HepG2 (cell line): Measurements from ENCODE around the gene GRM5. TPM values are rescaled to one million over a fixed set of nuclear protein-coding genes. Genes with fewer than 3 reads are reported as not detected.

ENCODE experiments used
- ATAC-seq: fragments of 200-7000 bp; cut with Tn5 transposase; 3 replicates; pipeline ENCODE4 v1.9.1; 2020; ENCODE audit warnings: mild to moderate bottlenecking, moderate library complexity
- BruUV-seq: library from RNA; stranded (reverse); fragments of 400-500 nt; replicated peaks from 2 replicates; lab custom pipeline; 2021; lab: Mats Ljungman, UMichigan
- CTCF ChIA-PET: fragments of 300-600 bp; formaldehyde crosslinking; extraction: SDS; loops from one replicate; lab custom pipeline; 2021; ENCODE audit warnings: low total read pairs, inconsistent platforms, low intra/inter-chr PET ratio; lab: Yijun Ruan, JAX
- POLR2A ChIA-PET: fragments of 350-600 bp; sonication (Branson Sonifier 250); formaldehyde crosslinking; loops from one replicate; lab custom pipeline; 2020; ENCODE audit warnings: antibody characterized with exemption, inconsistent platforms; lab: Yijun Ruan, JAX
- DNase-seq: peaks from one replicate; pipeline ENCODE4 v3.0.0-alpha.2; 2015; ENCODE audit warnings: low spot score
- FAIRE-seq: peaks from 3 replicates; lab custom pipeline; 2011; peaks lifted over from hg19 to GRCh38; lab: Jason Lieb, UNC
- H2AFZ ChIP-seq: one replicate; pipeline ENCODE4 v1.6.1; 2011; ENCODE audit warnings: low read length, inconsistent platforms
- H3K27ac ChIP-seq: fragments of 300-600 bp; 3 replicates; pipeline ENCODE4 v1.8.0; 2011; ENCODE audit warnings: mixed run types, mild to moderate bottlenecking, mixed read lengths, low read length, inconsistent platforms; ENCODE audit not compliant: insufficient read depth; ENCODE audit errors: extremely low read length
- H3K27me3 ChIP-seq, 2 experiments: fragments of 200-600 bp in 1 of 2; 2 replicates in 1 of 2; 3 replicates in 1 of 2; pipeline versions ENCODE4 v1.6.0 to v1.8.0; 2011; ENCODE audit warnings: low read length in 2 of 2, mild to moderate bottlenecking in 2 of 2, moderate library complexity in 2 of 2, inconsistent platforms in 1 of 2; ENCODE audit not compliant: insufficient read depth in 2 of 2, control insufficient read depth in 1 of 2
- H3K36me3 ChIP-seq, 2 experiments: fragments of 200-600 bp in 1 of 2; replicated peaks in 1 of 2; 2 replicates in 1 of 2; 3 replicates in 1 of 2; pipeline versions ENCODE4 v1.5.1 to v1.8.0; 2011; ENCODE audit warnings: low read length in 2 of 2, inconsistent platforms in 1 of 2; ENCODE audit not compliant: insufficient read depth in 2 of 2, control insufficient read depth in 1 of 2
- H3K4me1 ChIP-seq: 2 replicates; pipeline ENCODE4 v1.5.1; 2012; ENCODE audit warnings: low read length, inconsistent platforms; ENCODE audit not compliant: insufficient read depth
- H3K4me2 ChIP-seq: 2 replicates; pipeline ENCODE4 v1.6.0; 2011; ENCODE audit warnings: low read depth, low read length, inconsistent platforms
- H3K4me3 ChIP-seq, 3 experiments: fragments of 200-600 bp in 1 of 3; sonication (generic), shearing (Covaris generic) in 1 of 3; replicated peaks in 1 of 3; 2 replicates each; pipeline ENCODE4 v1.5.1; 2011 to 2016; ENCODE audit warnings: low read length in 3 of 3, inconsistent platforms in 2 of 3, low read depth in 2 of 3, mild to moderate bottlenecking in 2 of 3, control low read depth in 1 of 3, mixed read lengths in 1 of 3; ENCODE audit not compliant: insufficient read depth in 1 of 3
- H3K79me2 ChIP-seq: one replicate; pipeline ENCODE4 v1.6.1; 2011; ENCODE audit warnings: low read length, inconsistent platforms; ENCODE audit not compliant: insufficient read depth
- H3K9ac ChIP-seq: 2 replicates; pipeline ENCODE4 v1.6.0; 2011; ENCODE audit warnings: mild to moderate bottlenecking, low read depth, low read length, inconsistent platforms; ENCODE audit not compliant: insufficient read depth
- H3K9me3 ChIP-seq: 2 replicates; pipeline ENCODE4 v1.5.1; 2012; ENCODE audit warnings: mild to moderate bottlenecking, low read length
- H4K20me1 ChIP-seq: 2 replicates; pipeline ENCODE4 v1.6.0; 2011; ENCODE audit warnings: inconsistent platforms, mild to moderate bottlenecking, low read length, moderate library complexity; ENCODE audit not compliant: insufficient read depth
- CEBPB ChIP-seq: IDR thresholded peaks from 2 replicates; pipeline ENCODE4 v1.6.1; 2011; ENCODE audit warnings: low read depth, low read length, improper control_type of control experiment, borderline replicate concordance
- MEIS2 ChIP-seq: sonication (generic); formaldehyde crosslinking; IDR thresholded peaks from 2 replicates; pipeline ENCODE4 v1.9.0; 2021; ENCODE audit warnings: mild to moderate bottlenecking, missing genetic modification reagents
- MXD4 ChIP-seq: IDR thresholded peaks from 2 replicates; pipeline ENCODE4 v1.6.1; 2016; ENCODE audit warnings: mild to moderate bottlenecking, missing biosample characterization, missing genetic modification reagents
- SNRNP70 ChIP-seq: fragments of 200-400 bp; formaldehyde crosslinking; IDR thresholded peaks from 2 replicates; pipeline ENCODE4 v1.6.1; 2017; ENCODE audit warnings: mild to moderate bottlenecking, low read depth, low read length, moderate library complexity
- ZFP90 ChIP-seq: sonication (generic); formaldehyde crosslinking; IDR thresholded peaks from 2 replicates; pipeline ENCODE4 v1.8.0; 2022; ENCODE audit warnings: missing genetic modification reagents, mild to moderate bottlenecking, inconsistent platforms, borderline replicate concordance
- ZNF331 ChIP-seq: sonication (generic); formaldehyde crosslinking; IDR thresholded peaks from 2 replicates; pipeline ENCODE4 v1.4.0; 2020; ENCODE audit warnings: missing genetic modification reagents
- ZNF484 ChIP-seq: sonication (generic); formaldehyde crosslinking; IDR thresholded peaks from 2 replicates; pipeline ENCODE4 v1.5.1; 2020; ENCODE audit warnings: mild to moderate bottlenecking, low read depth, missing genetic modification reagents, borderline replicate concordance
- WGBS: methylation state at CpG from one replicate; pipeline ENCODE4 v1.1.6; 2017; ENCODE audit warnings: low lambda C conversion rate; 5-methylcytosine and 5-hydroxymethylcytosine counted together
- in situ Hi-C: cut with HindIII; loops from 2 replicates; pipeline ENCODE4 v1.10.0; 2017; ENCODE audit warnings: low pct_unique_long_range_greater_than_20kb; ENCODE audit not compliant: extremely low pct_ligation_motif_present
- intact Hi-C: fragments of 100-400 bp; cut with micrococcal nuclease; formaldehyde crosslinking; loops from one replicate; pipeline ENCODE4 v1.10.0; 2022; ENCODE audit not compliant: unreplicated experiment
- polyA plus RNA-seq, 8 experiments: library from polyadenylated mRNA; depleted of rRNA in 3 of 8; stranded (reverse) in 7 of 8; unstranded in 1 of 8; fragments of >200 nt; fragmentation: Illumina TruSeq in 4 of 8; extraction: Trizol in 4 of 8; gene quantifications; 2 replicates each; pipeline versions ENCODE4 v1.2.1 to v1.2.3, GENCODE V29; 2011 to 2016; ENCODE audit warnings: low read depth in 4 of 8, missing spikeins in 1 of 8, mixed read lengths in 1 of 8; ENCODE audit not compliant: insufficient read depth in 1 of 8
- total RNA-seq, 5 experiments: library from RNA; depleted of rRNA; stranded (reverse); fragments of >200 nt; fragmentation: Illumina TruSeq; extraction: Trizol; gene quantifications; 2 replicates each; pipeline ENCODE4 v1.2.3, GENCODE V29; 2016; ENCODE audit warnings: low read depth in 1 of 5
- TF ChIP-seq, protein P1 (sequence below): sonication (generic); formaldehyde crosslinking; IDR thresholded peaks from 2 replicates; pipeline ENCODE4 v1.8.0; 2022; ENCODE audit warnings: missing genetic modification reagents, mild to moderate bottlenecking, borderline replicate concordance
- TF ChIP-seq, protein P2 (sequence below): sonication (generic); formaldehyde crosslinking; IDR thresholded peaks from 2 replicates; pipeline ENCODE4 v1.4.0; 2020; ENCODE audit warnings: missing genetic modification reagents

Gene GRM5
- total and polyA plus RNA-seq, 2 of the 13 experiments (the other 11 are each of a cell fraction or from before 2014, with no cell fraction given) = not detected

DNA sequence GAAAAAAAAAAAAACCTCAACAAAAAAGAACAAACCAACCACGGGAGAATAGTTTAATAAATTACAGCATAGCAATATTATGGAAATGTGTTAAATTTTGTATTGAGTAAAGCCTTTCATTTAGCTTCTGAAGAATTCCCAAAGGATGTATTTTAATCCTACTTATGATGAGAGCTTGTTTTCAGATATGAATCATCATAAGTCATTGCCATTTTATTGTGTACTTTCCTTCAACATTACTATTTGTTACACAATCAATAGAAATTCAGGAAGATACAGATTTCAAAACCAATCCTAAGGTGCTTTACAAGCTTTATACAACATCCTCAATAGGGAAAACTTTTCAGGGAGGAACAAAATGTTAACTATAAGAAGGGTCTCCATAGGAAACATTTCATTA is 527.7 kb downstream of the GRM5 start:
- DNase-seq (no peak), ATAC-seq (no peak), FAIRE-seq (no peak)
- no peak overlapping the region for H3K4me3 ChIP-seq
- no peak overlapping the region for H3K9ac ChIP-seq
- no peak overlapping the region for H2AFZ ChIP-seq
- H3K9me3 ChIP-seq = no peaks in the 10 kb centered on the region
- H3K27ac ChIP-seq = no peak overlapping the region
- H3K36me3 ChIP-seq = no peaks in the 10 kb centered on the region
- 2% methylated on average over 1 of the region's 1 CpG for WGBS
- POLR2A ChIA-PET = no interaction called here
- no peaks in the 10 kb centered on the region for H3K79me2 ChIP-seq
- BruUV-seq = no TSS peak
- H3K4me1 ChIP-seq = peaks cover 19% of the 10 kb centered on the region
- TF ChIP-seq CEBPB = peak; percentile 6; the same call in 1 of the 2 replicates
- no peak for TF ChIP-seq ZNF331 (CRISPR knock-in tag)
- CTCF ChIA-PET = no interaction called here
- intact Hi-C loops (no loop called here), in situ Hi-C loops (loop anchor here (25.0 kb wide), 2 partner anchors 526 to 1076 kb away; no protein-coding TSS in a partner anchor)
- no peaks in the 10 kb centered on the region for H4K20me1 ChIP-seq
- H3K27me3 ChIP-seq = no peaks in the 10 kb centered on the region
- H3K4me2 ChIP-seq = no peak overlapping the region

DNA sequence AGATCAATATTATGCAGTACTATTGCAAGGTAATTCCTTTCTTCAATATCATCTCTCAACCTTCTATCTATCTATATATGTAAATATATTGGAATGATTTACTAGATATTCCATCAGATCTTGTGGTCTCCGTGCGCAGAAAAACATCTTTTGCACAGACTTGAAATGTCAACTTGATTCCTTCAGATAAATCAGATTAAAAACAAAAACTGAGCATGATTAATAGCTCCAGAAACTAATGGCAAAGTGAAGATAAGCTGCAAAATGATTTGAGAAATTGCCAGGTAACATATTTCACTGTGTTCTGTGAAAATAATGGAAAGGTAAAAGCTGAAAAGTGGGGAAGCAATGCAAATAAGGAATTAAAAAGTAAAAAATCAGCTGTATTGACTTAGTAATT is 528.2 kb downstream of the GRM5 start:
- TF ChIP-seq, protein P1, sequence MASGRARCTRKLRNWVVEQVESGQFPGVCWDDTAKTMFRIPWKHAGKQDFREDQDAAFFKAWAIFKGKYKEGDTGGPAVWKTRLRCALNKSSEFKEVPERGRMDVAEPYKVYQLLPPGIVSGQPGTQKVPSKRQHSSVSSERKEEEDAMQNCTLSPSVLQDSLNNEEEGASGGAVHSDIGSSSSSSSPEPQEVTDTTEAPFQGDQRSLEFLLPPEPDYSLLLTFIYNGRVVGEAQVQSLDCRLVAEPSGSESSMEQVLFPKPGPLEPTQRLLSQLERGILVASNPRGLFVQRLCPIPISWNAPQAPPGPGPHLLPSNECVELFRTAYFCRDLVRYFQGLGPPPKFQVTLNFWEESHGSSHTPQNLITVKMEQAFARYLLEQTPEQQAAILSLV = no peak
- no peak for TF ChIP-seq ZFP90
- no peak for TF ChIP-seq ZNF484 (CRISPR knock-in tag)
- no peak for TF ChIP-seq MEIS2 (CRISPR knock-in tag)
- TF ChIP-seq MXD4 (CRISPR knock-in tag) = no peak
- TF ChIP-seq, protein P2, sequence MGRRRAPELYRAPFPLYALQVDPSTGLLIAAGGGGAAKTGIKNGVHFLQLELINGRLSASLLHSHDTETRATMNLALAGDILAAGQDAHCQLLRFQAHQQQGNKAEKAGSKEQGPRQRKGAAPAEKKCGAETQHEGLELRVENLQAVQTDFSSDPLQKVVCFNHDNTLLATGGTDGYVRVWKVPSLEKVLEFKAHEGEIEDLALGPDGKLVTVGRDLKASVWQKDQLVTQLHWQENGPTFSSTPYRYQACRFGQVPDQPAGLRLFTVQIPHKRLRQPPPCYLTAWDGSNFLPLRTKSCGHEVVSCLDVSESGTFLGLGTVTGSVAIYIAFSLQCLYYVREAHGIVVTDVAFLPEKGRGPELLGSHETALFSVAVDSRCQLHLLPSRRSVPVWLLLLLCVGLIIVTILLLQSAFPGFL = no peak
- TF ChIP-seq SNRNP70 = no peak
- ChIA-PET CTCF (no interaction called here), POLR2A (no interaction called here)
- H3K4me3 ChIP-seq = no peak overlapping the region
- FAIRE-seq (no peak), DNase-seq (no peak), ATAC-seq (no peak)
- H3K27ac ChIP-seq = no peak overlapping the region
- no peaks in the 10 kb centered on the region for H3K79me2 ChIP-seq
- H3K4me2 ChIP-seq = no peak overlapping the region
- WGBS = 26% methylated on average over 2 of the region's 2 CpGs
- no peaks in the 10 kb centered on the region for H4K20me1 ChIP-seq
- in situ Hi-C loops (loop anchor here (25.0 kb wide), 2 partner anchors 525 to 1075 kb away; no protein-coding TSS in a partner anchor), intact Hi-C loops (no loop called here)
- BruUV-seq = no TSS peak
- H3K36me3 ChIP-seq = no peaks in the 10 kb centered on the region
- H3K9me3 ChIP-seq = no peaks in the 10 kb centered on the region
- H3K27me3 ChIP-seq = no peaks in the 10 kb centered on the region
- H3K9ac ChIP-seq = no peak overlapping the region
- H2AFZ ChIP-seq = no peak overlapping the region
- H3K4me1 ChIP-seq = peaks cover 19% of the 10 kb centered on the region
